IMR-90 (cell line): ENCODE data around the gene GIMAP5. TPM values are rescaled to one million over a fixed set of nuclear protein-coding genes. Genes with fewer than 3 reads are reported as not detected.

Source experiments
- ATAC-seq: fragments of 200-7000 bp; cut with Tn5 transposase; 2 replicates; pipeline ENCODE4 v1.9.1; 2020; ENCODE audit warnings: low read depth, mild to moderate bottlenecking, moderate library complexity
- BruUV-seq: library from RNA; stranded (reverse); fragments of 400-500 nt; replicated peaks from 2 replicates; lab custom pipeline; 2021; lab: Mats Ljungman, UMichigan
- CTCF ChIA-PET: fragments of 300-600 bp; formaldehyde crosslinking; extraction: SDS; loops from one replicate; lab custom pipeline; 2021; ENCODE audit warnings: antibody characterized with exemption; lab: Yijun Ruan, JAX
- POLR2A ChIA-PET: fragments of 300-600 bp; sonication (Branson Sonifier 250); formaldehyde crosslinking; loops from one replicate; lab custom pipeline; 2022; ENCODE audit warnings: antibody characterized with exemption; ENCODE audit not compliant: unreplicated experiment; lab: Charles Lee
- DNase-seq: peaks from one replicate; pipeline ENCODE4 v3.0.0; 2013
- H2AFZ ChIP-seq: replicated peaks from 2 replicates; pipeline ENCODE3; 2013; ENCODE audit warnings: low read length, mild to moderate bottlenecking; ENCODE audit not compliant: poor library complexity
- H2AK5ac ChIP-seq: 2 replicates; pipeline ENCODE4 v1.6.1; 2013; ENCODE audit warnings: low read depth, low read length, inconsistent platforms
- H2AK9ac ChIP-seq: replicated peaks from 2 replicates; pipeline ENCODE3; 2013; ENCODE audit warnings: mild to moderate bottlenecking, low read depth, low read length, moderate library complexity; ENCODE audit not compliant: poor library complexity
- H2BK120ac ChIP-seq: 2 replicates; pipeline ENCODE4 v1.6.1; 2013; ENCODE audit warnings: low read depth, low read length, inconsistent platforms
- H2BK15ac ChIP-seq: 3 replicates; pipeline ENCODE4 v1.6.1; 2013; ENCODE audit warnings: low read depth, low read length, inconsistent platforms
- H2BK20ac ChIP-seq: 2 replicates; pipeline ENCODE4 v1.6.1; 2013; ENCODE audit warnings: low read depth, mild to moderate bottlenecking, inconsistent platforms, low read length, moderate library complexity
- H2BK5ac ChIP-seq: 2 replicates; pipeline ENCODE4 v1.6.1; 2013; ENCODE audit warnings: mild to moderate bottlenecking, low read depth, low read length, inconsistent platforms; ENCODE audit not compliant: poor library complexity, severe bottlenecking
- H3K14ac ChIP-seq: replicated peaks from 2 replicates; pipeline ENCODE4 v1.6.1; 2013; ENCODE audit warnings: low read depth, low read length, inconsistent platforms
- H3K18ac ChIP-seq: 2 replicates; pipeline ENCODE4 v1.6.1; 2013; ENCODE audit warnings: low read depth, low read length, control low read depth
- H3K23ac ChIP-seq: 2 replicates; pipeline ENCODE4 v1.6.1; 2013; ENCODE audit warnings: low read depth, low read length, inconsistent platforms
- H3K27ac ChIP-seq: 2 replicates; pipeline ENCODE4 v1.5.1; 2013; ENCODE audit warnings: mild to moderate bottlenecking, control low read depth, low read length; ENCODE audit not compliant: insufficient read depth
- H3K27me3 ChIP-seq: 2 replicates; pipeline ENCODE4 v1.6.1; 2013; ENCODE audit warnings: low read length; ENCODE audit not compliant: control insufficient read depth, insufficient read depth
- H3K36me3 ChIP-seq: 2 replicates; pipeline ENCODE4 v1.6.1; 2013; ENCODE audit warnings: low read length, mixed read lengths; ENCODE audit not compliant: control insufficient read depth, insufficient read depth
- H3K4ac ChIP-seq: 2 replicates; pipeline ENCODE4 v1.6.1; 2013; ENCODE audit warnings: low read depth, low read length, inconsistent platforms
- H3K4me1 ChIP-seq: 2 replicates; pipeline ENCODE4 v1.6.1; 2013; ENCODE audit warnings: low read length, mixed read lengths; ENCODE audit not compliant: control insufficient read depth, insufficient read depth
- H3K4me2 ChIP-seq: 2 replicates; pipeline ENCODE4 v1.6.1; 2013; ENCODE audit warnings: low read depth, mild to moderate bottlenecking, control low read depth, low read length, moderate library complexity
- H3K4me3 ChIP-seq: 2 replicates; pipeline ENCODE4 v1.5.1; 2013; ENCODE audit warnings: low read depth, mild to moderate bottlenecking, control low read depth, low read length, moderate library complexity; ENCODE audit not compliant: insufficient read depth
- H3K56ac ChIP-seq: 2 replicates; pipeline ENCODE4 v1.6.1; 2013; ENCODE audit warnings: low read length, inconsistent platforms; ENCODE audit not compliant: insufficient read depth; ENCODE audit errors: extremely low read depth
- H3K79me1 ChIP-seq, 2 experiments: 2 replicates each; pipeline ENCODE4 v1.6.1; 2013; ENCODE audit warnings: low read length in 2 of 2, inconsistent platforms in 1 of 2, low read depth in 1 of 2
- H3K9ac ChIP-seq: 2 replicates; pipeline ENCODE4 v1.6.1; 2013; ENCODE audit warnings: low read depth, low read length, control low read depth
- H3K9me1 ChIP-seq: 2 replicates; pipeline ENCODE4 v1.6.1; 2013; ENCODE audit warnings: low read length, inconsistent platforms; ENCODE audit not compliant: insufficient read depth
- H3K9me3 ChIP-seq: 2 replicates; pipeline ENCODE4 v1.6.1; 2013; ENCODE audit warnings: low read length; ENCODE audit not compliant: control insufficient read depth, insufficient read depth
- H4K20me1 ChIP-seq: 2 replicates; pipeline ENCODE4 v1.6.1; 2013; ENCODE audit warnings: low read length, inconsistent platforms; ENCODE audit not compliant: insufficient read depth
- H4K5ac ChIP-seq: 2 replicates; pipeline ENCODE4 v1.6.1; 2013; ENCODE audit warnings: mild to moderate bottlenecking, low read depth, low read length, control low read depth
- H4K8ac ChIP-seq, 2 experiments: 2 replicates each; pipeline ENCODE4 v1.6.1; 2013; ENCODE audit warnings: low read depth in 2 of 2, low read length in 2 of 2, control low read depth in 1 of 2, inconsistent platforms in 1 of 2
- H4K91ac ChIP-seq: 2 replicates; pipeline ENCODE4 v1.6.1; 2013; ENCODE audit warnings: low read depth, low read length, inconsistent platforms; ENCODE audit not compliant: insufficient read depth
- MAZ ChIP-seq: IDR thresholded peaks from 2 replicates; pipeline ENCODE4 v1.6.1; 2012; ENCODE audit warnings: low read depth, mild to moderate bottlenecking, low read length, improper control_type of control experiment, moderate library complexity, borderline replicate concordance
- MXI1 ChIP-seq: IDR thresholded peaks from 2 replicates; pipeline ENCODE4 v1.6.1; 2012; ENCODE audit warnings: low read depth, mild to moderate bottlenecking, low read length, moderate library complexity, borderline replicate concordance
- POLR2A ChIP-seq: IDR thresholded peaks from 2 replicates; pipeline ENCODE4 v1.6.1; 2012; ENCODE audit warnings: mild to moderate bottlenecking, low read depth, low read length
- WGBS, 2 experiments: methylation state at CpG; one replicate each; pipeline versions ENCODE4 v1.1.5 to v1.1.7; 2013; ENCODE audit warnings: missing lambda C conversion rate in 2 of 2; ENCODE audit not compliant: insufficient read length in 1 of 2; ENCODE audit errors: extremely low coverage in 2 of 2; 5-methylcytosine and 5-hydroxymethylcytosine counted together
- dilution Hi-C: fragments of 300-500 bp; cut with HindIII; formaldehyde crosslinking; loops from one replicate; pipeline ENCODE4 v1.14.3; 2018; ENCODE audit warnings: low sequenced_read_pairs; ENCODE audit not compliant: unreplicated experiment
- in situ Hi-C: fragments of 300-500 bp; cut with MboI; formaldehyde crosslinking; loops from 3 replicates; pipeline ENCODE4 v1.14.3; 2019; ENCODE audit warnings: low sequenced_read_pairs, inconsistent platforms, mixed read lengths
- intact Hi-C: fragments of 100-400 bp; cut with micrococcal nuclease; formaldehyde crosslinking; loops from 2 replicates; pipeline ENCODE4 v1.10.0; 2022
- polyA plus RNA-seq, 3 experiments: library from polyadenylated mRNA; depleted of rRNA; stranded (reverse); fragments of >200 nt; gene quantifications; 2 replicates each; pipeline ENCODE4 v1.2.3, GENCODE V29; 2012; ENCODE audit warnings: low replicate concordance in 1 of 3
- total RNA-seq: library from RNA; depleted of rRNA; stranded (reverse); fragments of >200 nt; gene quantifications from 2 replicates; pipeline ENCODE4 v1.2.3, GENCODE V29; 2012

Gene GIMAP5
- total and polyA plus RNA-seq, 2 of the 4 experiments (the other 2 are of a cell fraction), result not detected

DNA sequence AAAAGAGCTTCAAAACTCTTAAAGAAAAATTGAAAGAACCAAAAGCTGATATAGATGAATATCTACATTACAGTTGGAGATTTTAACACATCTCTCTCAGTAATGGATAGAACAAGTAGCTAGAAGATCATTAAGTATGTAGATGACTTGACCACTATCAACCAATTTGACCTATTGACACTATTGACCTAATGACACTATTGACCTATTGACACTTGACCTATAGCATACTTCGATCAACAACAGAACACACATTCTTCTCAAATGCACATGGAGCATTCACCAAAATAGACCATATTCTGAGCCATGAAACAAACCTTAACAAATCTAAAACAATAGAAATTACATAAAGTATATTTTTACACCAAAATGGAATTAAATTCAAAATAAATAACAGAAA, 22.3 kb downstream of the GIMAP5 start:
- no peak overlapping the region for H2BK5ac ChIP-seq
- no peak overlapping the region for H3K4me2 ChIP-seq
- no peak overlapping the region for H3K9ac ChIP-seq
- H3K9me3 ChIP-seq, result no peaks in the 10 kb centered on the region
- no peak overlapping the region for H3K56ac ChIP-seq
- no peaks in the 10 kb centered on the region for H3K4me1 ChIP-seq
- H3K4ac ChIP-seq, result no peak overlapping the region
- intact Hi-C loops (loop anchor here (10.0 kb wide), 1 partner anchor 475 kb away; no protein-coding TSS in a partner anchor), in situ Hi-C loops (no loop called here), dilution Hi-C loops (no loop called here)
- H3K27ac ChIP-seq, result no peak overlapping the region
- DNase-seq (no peak), ATAC-seq (no peak)
- H2BK20ac ChIP-seq, result no peak overlapping the region
- no peak overlapping the region for H4K5ac ChIP-seq
- no peak overlapping the region for H3K23ac ChIP-seq
- no peak overlapping the region for H3K14ac ChIP-seq
- H3K9me1 ChIP-seq, result no peaks in the 10 kb centered on the region
- no peak overlapping the region for H2BK15ac ChIP-seq
- H4K91ac ChIP-seq, result no peak overlapping the region
- no peak overlapping the region for H2AK5ac ChIP-seq
- no TSS peak for BruUV-seq
- WGBS, 2 experiments, result 57% methylated on average over 1 of the region's 1 CpG; no CpG with 5 or more reads in 1 of the 2 experiments
- no peak overlapping the region for H2BK120ac ChIP-seq
- H3K18ac ChIP-seq, result no peak overlapping the region
- no peaks in the 10 kb centered on the region for H4K20me1 ChIP-seq
- ChIA-PET POLR2A (no interaction called here), CTCF (interaction anchor here (1.0 kb wide), 2 partner anchors 19 to 311 kb away, joined by 4 read pairs; no protein-coding TSS in a partner anchor)
- H3K4me3 ChIP-seq, result no peak overlapping the region
- TF ChIP-seq MAZ (no peak), MXI1 (no peak), POLR2A (no peak)
- H3K79me1 ChIP-seq, result no peaks in the 10 kb centered on the region
- no peak overlapping the region for H2AK9ac ChIP-seq
- no peaks in the 10 kb centered on the region for H3K27me3 ChIP-seq
- H3K36me3 ChIP-seq, result no peaks in the 10 kb centered on the region
- H2AFZ ChIP-seq, result no peak overlapping the region
- no peak overlapping the region for H4K8ac ChIP-seq
